Stimulated activated memory B cell treated with anti-CD40 and anti-IgM and Interleukin-4, amounts not matched to agents 10 μg/mL and 1 μg/mL and 100 μg/mL, for 72 hours (primary cell): ENCODE data around the gene PI3.

ENCODE experiments used
- ATAC-seq: fragments of 150-1000 bp; cut with Tn5 transposase; 2 replicates; pipeline ENCODE4 v1.10.0; 2021
- H3K27ac Mint-ChIP-seq: one replicate; pipeline ENCODE4 v1.8.0; 2022; ENCODE audit warnings: mild to moderate bottlenecking, mixed read lengths
- H3K27me3 Mint-ChIP-seq: one replicate; pipeline ENCODE4 v1.8.0; 2022; ENCODE audit warnings: mixed read lengths
- H3K36me3 Mint-ChIP-seq: one replicate; pipeline ENCODE4 v1.8.0; 2022; ENCODE audit warnings: mixed read lengths
- H3K4me1 Mint-ChIP-seq: one replicate; pipeline ENCODE4 v1.8.0; 2022; ENCODE audit warnings: mixed read lengths
- H3K4me3 Mint-ChIP-seq: one replicate; pipeline ENCODE4 v1.8.0; 2022; ENCODE audit warnings: mild to moderate bottlenecking, moderate library complexity, mixed read lengths
- H3K9me3 Mint-ChIP-seq: one replicate; pipeline ENCODE4 v1.8.0; 2022; ENCODE audit warnings: mixed read lengths

The PI3 gene

GRCh38 chr20:45164906-45165305 is 9.8 kb upstream of the PI3 start:
- Mint-ChIP-seq H3K27me3 (peaks cover 68% of the 10 kb centered on the region), H3K4me3 (no peak overlapping the region), H3K36me3 (no peaks in the 10 kb centered on the region), H3K27ac (no peak overlapping the region), H3K9me3 (peaks cover 13% of the 10 kb centered on the region), H3K4me1 (no peaks in the 10 kb centered on the region)
- no peak for ATAC-seq

- Mint-ChIP-seq H3K36me3 (no peaks in the 10 kb centered on the region), H3K4me1 (no peaks in the 10 kb centered on the region), H3K27ac (no peak overlapping the region), H3K27me3 (peaks cover 14% of the 10 kb centered on the region), H3K4me3 (no peak overlapping the region), H3K9me3 (peaks cover 4% of the 10 kb centered on the region)
- no peak for ATAC-seq
Observed at GRCh38 chr20:45173522-45173921, 1.2 kb upstream of the PI3 start.

- Mint-ChIP-seq H3K27me3 (peaks cover 22% of the 10 kb centered on the region), H3K4me1 (no peaks in the 10 kb centered on the region), H3K27ac (no peak overlapping the region), H3K4me3 (no peak overlapping the region), H3K9me3 (no peaks in the 10 kb centered on the region), H3K36me3 (no peaks in the 10 kb centered on the region)
- no peak for ATAC-seq
Observed at GRCh38 chr20:45176526-45177267, 2.0 kb downstream of the PI3 start.

GRCh38 chr20:45179166-45179565 is 4.5 kb downstream of the PI3 start:
- no peaks in the 10 kb centered on the region for H3K9me3 Mint-ChIP-seq

GRCh38 chr20:45181639-45182038 is 6.9 kb downstream of the PI3 start:
- Mint-ChIP-seq H3K27ac (no peak overlapping the region), H3K36me3 (no peaks in the 10 kb centered on the region)

More at GRCh38 chr20:45179166-45179565, 4.5 kb downstream of the PI3 start:
- H3K27ac Mint-ChIP-seq, result no peak overlapping the region
- no peaks in the 10 kb centered on the region for H3K4me1 Mint-ChIP-seq
- H3K4me3 Mint-ChIP-seq, result no peak overlapping the region
- peaks cover 13% of the 10 kb centered on the region for H3K27me3 Mint-ChIP-seq
- H3K36me3 Mint-ChIP-seq, result no peaks in the 10 kb centered on the region
- ATAC-seq, result no peak

GRCh38 chr20:45183084-45183483 is 8.4 kb downstream of the PI3 start:
- H3K27me3 Mint-ChIP-seq, result peaks cover 8% of the 10 kb centered on the region
- ATAC-seq, result no peak

More at GRCh38 chr20:45181639-45182038, 6.9 kb downstream of the PI3 start:
- no peaks in the 10 kb centered on the region for H3K4me1 Mint-ChIP-seq
- H3K27me3 Mint-ChIP-seq, result peaks cover 8% of the 10 kb centered on the region
- ATAC-seq, result no peak
- no peaks in the 10 kb centered on the region for H3K9me3 Mint-ChIP-seq
- H3K4me3 Mint-ChIP-seq, result no peak overlapping the region

GRCh38 chr20:45187693-45188092 is 13.0 kb downstream of the PI3 start:
- no peak overlapping the region for H3K27ac Mint-ChIP-seq
- H3K4me3 Mint-ChIP-seq, result no peak overlapping the region
- H3K36me3 Mint-ChIP-seq, result no peaks in the 10 kb centered on the region
- H3K9me3 Mint-ChIP-seq, result no peaks in the 10 kb centered on the region
- H3K4me1 Mint-ChIP-seq, result no peaks in the 10 kb centered on the region
- ATAC-seq, result peak; percentile 14
- H3K27me3 Mint-ChIP-seq, result peaks cover 7% of the 10 kb centered on the region

More at GRCh38 chr20:45183084-45183483, 8.4 kb downstream of the PI3 start:
- no peak overlapping the region for H3K27ac Mint-ChIP-seq
- H3K36me3 Mint-ChIP-seq, result no peaks in the 10 kb centered on the region
- H3K4me1 Mint-ChIP-seq, result no peaks in the 10 kb centered on the region
- H3K9me3 Mint-ChIP-seq, result no peaks in the 10 kb centered on the region
- H3K4me3 Mint-ChIP-seq, result no peak overlapping the region

- Mint-ChIP-seq H3K27ac (no peak overlapping the region), H3K9me3 (no peaks in the 10 kb centered on the region), H3K4me1 (no peaks in the 10 kb centered on the region), H3K27me3 (peaks cover 14% of the 10 kb centered on the region), H3K36me3 (no peaks in the 10 kb centered on the region), H3K4me3 (no peak overlapping the region)
- ATAC-seq, result no peak
Observed at GRCh38 chr20:45189067-45189609, 14.4 kb downstream of the PI3 start.

- no peaks in the 10 kb centered on the region for H3K9me3 Mint-ChIP-seq
- no peak for ATAC-seq
- H3K27ac Mint-ChIP-seq, result no peak overlapping the region
- no peak overlapping the region for H3K4me3 Mint-ChIP-seq
- H3K36me3 Mint-ChIP-seq, result no peaks in the 10 kb centered on the region
- no peaks in the 10 kb centered on the region for H3K4me1 Mint-ChIP-seq
- peaks cover 19% of the 10 kb centered on the region for H3K27me3 Mint-ChIP-seq
Observed at GRCh38 chr20:45189861-45190260, 15.2 kb downstream of the PI3 start.

GRCh38 chr20:45191926-45192325 is 17.2 kb downstream of the PI3 start:
- no peak overlapping the region for H3K27ac Mint-ChIP-seq
- H3K9me3 Mint-ChIP-seq, result no peaks in the 10 kb centered on the region
- peaks cover 19% of the 10 kb centered on the region for H3K27me3 Mint-ChIP-seq
- no peaks in the 10 kb centered on the region for H3K4me1 Mint-ChIP-seq
- ATAC-seq, result no peak
- H3K4me3 Mint-ChIP-seq, result no peak overlapping the region
- H3K36me3 Mint-ChIP-seq, result no peaks in the 10 kb centered on the region

GRCh38 chr20:45193331-45193730 is 18.6 kb downstream of the PI3 start:
- Mint-ChIP-seq H3K4me3 (no peak overlapping the region), H3K4me1 (no peaks in the 10 kb centered on the region), H3K27ac (no peak overlapping the region), H3K27me3 (peaks cover 19% of the 10 kb centered on the region), H3K9me3 (peaks cover 3% of the 10 kb centered on the region), H3K36me3 (no peaks in the 10 kb centered on the region)
- no peak for ATAC-seq

GRCh38 chr20:45206725-45207124 is 32.0 kb downstream of the PI3 start, which contains the start of gene SEMG1:
Gene SEMG1 (plus strand): TSS chr20:45207033. CDS start chr20:45207054, 21 bp downstream.
- no peaks in the 10 kb centered on the region for H3K36me3 Mint-ChIP-seq
- peaks cover 80% of the 10 kb centered on the region for H3K27me3 Mint-ChIP-seq
- no peak within 1 kb of the TSS for H3K4me3 Mint-ChIP-seq
- ATAC-seq, result no peak
- no peaks in the 10 kb centered on the region for H3K4me1 Mint-ChIP-seq
- H3K27ac Mint-ChIP-seq, result no peak within 1 kb of the TSS
- H3K9me3 Mint-ChIP-seq, result peaks cover 8% of the 10 kb centered on the region

GRCh38 chr20:45209924-45210323 is 35.2 kb downstream of the PI3 start:
- H3K36me3 Mint-ChIP-seq, result no peaks in the 10 kb centered on the region
- H3K4me3 Mint-ChIP-seq, result no peak overlapping the region
- H3K9me3 Mint-ChIP-seq, result no peaks in the 10 kb centered on the region
- H3K27ac Mint-ChIP-seq, result no peak overlapping the region
- H3K4me1 Mint-ChIP-seq, result no peaks in the 10 kb centered on the region
- no peak for ATAC-seq
- H3K27me3 Mint-ChIP-seq, result peaks cover 75% of the 10 kb centered on the region

- Mint-ChIP-seq H3K4me1 (no peaks in the 10 kb centered on the region), H3K27me3 (peaks cover 59% of the 10 kb centered on the region), H3K9me3 (no peaks in the 10 kb centered on the region), H3K4me3 (no peak overlapping the region), H3K36me3 (no peaks in the 10 kb centered on the region), H3K27ac (no peak overlapping the region)
- ATAC-seq, result no peak
Observed at GRCh38 chr20:45211569-45212474, 37.1 kb downstream of the PI3 start.

- H3K27ac Mint-ChIP-seq, result no peak overlapping the region
- peaks cover 59% of the 10 kb centered on the region for H3K27me3 Mint-ChIP-seq
- no peaks in the 10 kb centered on the region for H3K4me1 Mint-ChIP-seq
- no peaks in the 10 kb centered on the region for H3K36me3 Mint-ChIP-seq
- H3K9me3 Mint-ChIP-seq, result no peaks in the 10 kb centered on the region
- ATAC-seq, result no peak
- no peak overlapping the region for H3K4me3 Mint-ChIP-seq
Observed at GRCh38 chr20:45212836-45213235, 38.1 kb downstream of the PI3 start.
